Upper lobe of left lung (tissue), 6 donors: Measurements from ENCODE around the gene LYZ. TPM values are rescaled to one million over a fixed set of nuclear protein-coding genes. Genes with fewer than 3 reads are reported as not detected.

ENCODE experiments used
- ATAC-seq, 2 donors: fragments of 200-7000 bp; cut with Tn5 transposase; one replicate each; pipeline ENCODE4 v1.9.1; 2022; ENCODE audit warnings: mild to moderate bottlenecking in 2 of 2, moderate library complexity in 2 of 2; ENCODE audit not compliant: low FRiP score in 2 of 2
- DNase-seq, 2 donors: peaks; one replicate each; pipeline ENCODE4 v3.0.0-alpha.2; 2019 to 2020
- H3K27ac ChIP-seq, 4 donors: fragments of 200-600 bp; sonication (generic); one replicate each; pipeline ENCODE4 v1.5.1; 2016 to 2019
- H3K27me3 ChIP-seq, 4 donors: fragments of 200-600 bp; sonication (generic); one replicate each; pipeline ENCODE4 v1.5.1; 2017 to 2019
- H3K36me3 ChIP-seq, 4 donors: fragments of 200-600 bp; sonication (generic); one replicate each; pipeline ENCODE4 v1.5.1; 2016 to 2019
- H3K4me1 ChIP-seq, 4 donors: fragments of 200-600 bp; sonication (generic); one replicate each; pipeline ENCODE4 v1.5.1; 2018 to 2019
- H3K4me3 ChIP-seq, 4 donors: fragments of 200-600 bp; sonication (generic); one replicate each; pipeline ENCODE4 v1.5.1; 2017 to 2019; ENCODE audit warnings: mild to moderate bottlenecking in 2 of 4, moderate library complexity in 1 of 4
- H3K9me3 ChIP-seq, 4 donors: fragments of 200-600 bp; sonication (generic); one replicate each; pipeline ENCODE4 v1.5.1; 2018 to 2019
- CTCF ChIP-seq, 6 experiments: fragments of 450-650 bp in 4 of 6; fragments of 200-600 bp in 2 of 6; sonication (generic) in 2 of 6; IDR thresholded peaks; one replicate each; pipeline ENCODE4 v1.5.1; 2016 to 2019; ENCODE audit warnings: antibody characterized with exemption in 6 of 6
- EP300 ChIP-seq, 4 donors: sonication (generic); formaldehyde crosslinking; IDR thresholded peaks; one replicate each; pipeline ENCODE4 v1.5.1; 2017; ENCODE audit warnings: antibody characterized with exemption in 4 of 4, control low read depth in 2 of 4
- POLR2A ChIP-seq, 4 donors: fragments of 450-650 bp; IDR thresholded peaks; one replicate each; pipeline ENCODE4 v1.5.1; 2016 to 2017; ENCODE audit warnings: antibody characterized with exemption in 4 of 4, mild to moderate bottlenecking in 2 of 4
- POLR2AphosphoS5 ChIP-seq, 2 donors: sonication (generic); formaldehyde crosslinking; IDR thresholded peaks; one replicate each; pipeline ENCODE4 v1.5.1; 2017; ENCODE audit warnings: antibody characterized with exemption in 2 of 2
- WGBS, 2 donors: methylation state at CpG; one replicate each; pipeline ENCODE4 v1.1.5; 2017 to 2018; 5-methylcytosine and 5-hydroxymethylcytosine counted together
- total RNA-seq, 6 donors: library from RNA; depleted of rRNA in 4 of 6; stranded (reverse); fragments of >200 nt in 4 of 6; gene quantifications; one replicate each; pipeline versions ENCODE4 v1.1.0 to v1.2.1, GENCODE V29; 2016 to 2021
- donor health status: DM: no; HTN: no; CAD: no; lungs with moderate emphysema.
- donor health status: DM: no; HTN: yes; CAD: no; lungs with severe emphysema.

Gene LYZ
- total RNA-seq, 6 donors from 2014 or later, result 52.9 to 1,947 (median 459) TPM

GRCh38 chr12:69329669-69330428, 18.3 kb upstream of the LYZ start:
- H3K27me3 ChIP-seq, result no peaks in the 10 kb centered on the region
- 26 to 41% methylated on average over 8 of the region's 8 CpGs for WGBS, 2 donors
- H3K27ac ChIP-seq, result peak overlapping the region; percentile 69 to 87 (median 76)
- H3K36me3 ChIP-seq, result no peaks in the 10 kb centered on the region
- no peak for ATAC-seq
- peaks cover 11 to 23% (median 13%) of the 10 kb centered on the region in 4 donors for H3K4me1 ChIP-seq
- H3K9me3 ChIP-seq, result no peaks in the 10 kb centered on the region
- peak overlapping the region in 3 of 4 donors; percentile 39 to 55 (median 51) for H3K4me3 ChIP-seq
- no peak for DNase-seq
- TF ChIP-seq CTCF (IDR thresholded peaks at IDR 0.05) (no peak), POLR2AphosphoS5 (IDR thresholded peaks at IDR 0.05) (no peak), POLR2A (IDR thresholded peaks at IDR 0.05) (peak in 1 of 4 donors; percentile 53), EP300 (IDR thresholded peaks at IDR 0.05) (no peak)

GRCh38 chr12:69330475-69331473, 17.4 kb upstream of the LYZ start:
- no peaks in the 10 kb centered on the region for H3K36me3 ChIP-seq
- H3K27ac ChIP-seq, result peak overlapping the region; percentile 69 to 87 (median 76)
- peaks cover 11 to 23% (median 13%) of the 10 kb centered on the region in 4 donors for H3K4me1 ChIP-seq
- ATAC-seq, result peak; percentile 68 to 69
- H3K27me3 ChIP-seq, result no peaks in the 10 kb centered on the region
- 5 to 10% methylated on average over 18 of the region's 18 CpGs for WGBS, 2 donors
- TF ChIP-seq POLR2A (IDR thresholded peaks at IDR 0.05) (peak in 2 of 4 donors; percentile 40 to 58), CTCF (IDR thresholded peaks at IDR 0.05) (no peak), POLR2AphosphoS5 (IDR thresholded peaks at IDR 0.05) (peak in 1 of 2 donors; percentile 51)
- no peaks in the 10 kb centered on the region for H3K9me3 ChIP-seq
- peak in 1 of 2 donors; percentile 69 for DNase-seq
- H3K4me3 ChIP-seq, result peak overlapping the region; percentile 1 to 55 (median 45)

- ATAC-seq (peak; percentile 37 to 61), DNase-seq (peak in 1 of 2 donors; percentile 42)
- no peaks in the 10 kb centered on the region for H3K27me3 ChIP-seq
- H3K36me3 ChIP-seq, result no peaks in the 10 kb centered on the region
- peak overlapping the region; percentile 1 to 55 (median 45) for H3K4me3 ChIP-seq
- H3K27ac ChIP-seq, result peak overlapping the region; percentile 69 to 87 (median 76)
- H3K9me3 ChIP-seq, result no peaks in the 10 kb centered on the region
- H3K4me1 ChIP-seq, result peaks cover 11 to 23% (median 13%) of the 10 kb centered on the region in 4 donors
- no peak for TF ChIP-seq POLR2A (IDR thresholded peaks at IDR 0.05)
- no peak for TF ChIP-seq EP300 (IDR thresholded peaks at IDR 0.05)
- TF ChIP-seq POLR2AphosphoS5 (IDR thresholded peaks at IDR 0.05), result no peak
- no peak for TF ChIP-seq CTCF (IDR thresholded peaks at IDR 0.05)
- 13% methylated on average over 7 of the region's 7 CpGs for WGBS, 2 donors
These were observed 16.7 kb upstream of the LYZ start for GRCh38 chr12:69331519-69331908.

GRCh38 chr12:69331909-69332684, 16.1 kb upstream of the LYZ start:
- WGBS, 2 donors, result 46 to 49% methylated on average over 20 of the region's 20 CpGs
- Histone ChIP-seq H3K4me3 (peak overlapping the region in 3 of 4 donors; percentile 39 to 55 (median 51)), H3K36me3 (no peaks in the 10 kb centered on the region), H3K27me3 (no peaks in the 10 kb centered on the region), H3K27ac (peak overlapping the region; percentile 69 to 87 (median 76)), H3K9me3 (no peaks in the 10 kb centered on the region), H3K4me1 (peaks cover 12 to 23% (median 16%) of the 10 kb centered on the region in 4 donors)
- peak; percentile 15 to 47 for ATAC-seq
- TF ChIP-seq POLR2A (IDR thresholded peaks at IDR 0.05) (no peak), EP300 (IDR thresholded peaks at IDR 0.05) (no peak), POLR2AphosphoS5 (IDR thresholded peaks at IDR 0.05) (no peak), CTCF (IDR thresholded peaks at IDR 0.05) (no peak)
- DNase-seq, result no peak
